ENCODE data around the gene C12orf76.
"Not testable (repeated sequence)": the region's sequence is repeated elsewhere in the genome, so short reads cannot be mapped to it uniquely, and the experiment has no call there.

C12orf76 gene

DNA sequence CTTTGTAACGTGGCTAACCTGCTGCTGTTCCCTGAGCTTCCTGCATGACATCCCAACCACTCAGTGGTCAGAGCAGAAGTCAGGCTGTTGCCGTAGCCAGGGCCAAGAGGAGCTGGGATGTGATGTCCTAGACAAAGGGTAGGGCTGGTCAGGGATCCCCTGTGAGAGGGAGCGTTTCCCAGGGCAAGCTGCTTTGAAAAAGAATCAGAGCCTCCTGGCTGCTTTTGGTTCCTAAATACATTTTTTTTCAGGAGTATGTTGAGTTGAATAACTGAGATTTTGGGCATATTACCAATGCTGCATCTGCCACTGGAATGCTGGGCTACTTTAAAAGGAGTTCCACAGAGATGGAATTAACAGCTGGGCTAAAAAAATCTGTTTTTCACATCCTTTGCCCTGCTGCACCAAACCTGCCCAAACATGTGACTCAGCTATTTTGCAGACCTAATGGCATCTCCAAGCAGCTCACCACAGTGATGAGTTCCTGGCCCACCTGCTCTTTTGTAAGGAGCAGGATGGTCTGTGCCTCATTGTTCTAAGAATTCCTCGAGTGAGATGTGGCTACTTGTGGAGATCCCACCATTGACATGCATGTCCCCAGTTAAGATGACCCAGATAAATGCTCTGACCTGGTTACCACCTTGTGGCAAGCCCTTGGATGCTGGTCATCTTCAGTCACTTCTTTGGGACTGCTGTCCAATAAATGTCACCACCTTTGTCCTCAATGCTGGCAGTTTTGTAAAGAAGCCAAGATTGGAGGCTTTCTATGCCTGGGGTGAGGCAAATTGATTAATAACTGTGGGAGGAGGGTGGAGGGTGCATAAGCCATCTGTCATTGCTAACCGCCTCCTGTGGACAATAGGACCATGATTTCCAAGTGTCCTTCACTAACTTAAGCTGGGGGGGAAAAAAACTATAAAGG is 25.0 kb downstream of the C12orf76 start:
- DNase-seq, result no peak

DNA sequence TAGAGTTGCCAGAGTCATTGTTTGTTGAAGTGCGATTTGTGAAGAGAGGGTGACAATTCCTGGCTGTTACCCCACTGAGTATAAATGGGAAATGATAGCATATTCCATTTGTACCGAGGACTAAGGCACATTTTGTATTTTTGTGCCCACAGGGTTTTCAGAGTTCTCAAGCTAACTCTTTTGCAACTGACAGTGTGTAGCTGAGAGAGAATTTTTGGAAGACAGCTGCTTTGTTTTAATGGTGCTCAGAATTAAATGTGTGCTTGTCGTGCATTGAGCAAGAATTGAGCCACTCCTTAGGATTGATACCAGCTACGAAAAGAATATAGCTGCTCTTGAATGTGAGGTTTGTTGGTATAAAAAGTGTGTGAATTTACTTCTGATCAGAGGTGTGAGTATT is 27.4 kb downstream of the C12orf76 start:
- peak in 1 of 56 donors; percentile 30 for DNase-seq

DNA sequence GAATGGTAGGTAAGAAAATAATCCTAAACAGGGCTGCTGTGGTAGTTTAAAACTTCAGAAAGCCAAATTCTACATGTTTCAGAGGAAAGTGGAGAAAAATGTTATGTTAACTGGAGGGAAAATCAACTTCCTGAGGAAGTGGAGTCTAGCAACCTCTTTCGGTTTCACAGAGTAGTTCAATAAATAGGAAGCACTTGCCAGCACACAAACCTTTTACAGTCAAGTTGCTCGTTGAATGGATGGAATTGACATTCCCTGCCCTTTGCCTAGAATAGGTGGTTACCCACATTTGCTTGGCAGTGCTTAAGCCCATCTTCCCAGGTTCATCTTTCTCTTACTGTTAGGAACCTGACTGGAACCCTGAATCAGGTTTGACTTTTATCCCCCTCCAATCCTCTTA is 33.2 kb downstream of the C12orf76 start:
- DNase-seq, result no peak

DNA sequence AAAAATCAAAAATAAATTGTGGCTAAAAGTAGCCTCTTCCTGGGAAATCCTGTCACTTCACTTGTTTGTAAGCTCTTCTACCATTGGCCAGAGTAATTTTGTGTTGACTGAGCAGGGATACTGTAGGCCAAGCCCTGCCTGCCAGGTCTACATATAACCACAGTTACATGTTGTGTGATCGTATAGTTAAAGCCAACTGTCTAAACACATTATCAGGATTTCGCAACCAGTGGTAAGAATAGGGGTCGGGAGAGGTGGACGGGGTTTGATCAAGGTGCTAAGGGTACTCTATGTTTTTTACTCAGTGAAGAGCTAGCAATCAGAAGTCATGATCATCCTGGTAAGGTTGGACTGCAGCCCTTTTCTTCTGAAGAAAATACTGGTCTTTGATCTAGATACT is 35.7 kb downstream of the C12orf76 start:
- no peak for DNase-seq

DNA sequence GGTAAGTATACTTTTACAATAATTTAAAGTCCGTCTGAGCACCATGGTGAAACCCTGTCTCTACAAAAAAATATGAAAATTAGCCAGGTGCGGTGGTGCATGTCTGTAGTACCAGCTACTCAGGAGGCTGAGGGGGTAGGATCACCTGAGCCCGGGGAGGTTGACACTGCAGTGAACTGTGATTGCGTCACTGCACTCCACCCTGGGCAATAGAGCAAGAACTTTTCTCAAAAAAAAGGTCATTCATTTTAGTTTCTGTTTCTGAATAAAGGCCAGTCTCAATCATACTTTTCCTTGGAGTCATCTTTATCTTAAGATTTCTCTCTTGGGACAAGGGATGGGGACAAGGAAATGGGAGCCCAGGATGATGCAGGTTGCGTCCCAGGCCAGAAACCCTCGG is 36.2 kb downstream of the C12orf76 start:
- DNase-seq, result peak in 1 of 56 donors; percentile 16

DNA sequence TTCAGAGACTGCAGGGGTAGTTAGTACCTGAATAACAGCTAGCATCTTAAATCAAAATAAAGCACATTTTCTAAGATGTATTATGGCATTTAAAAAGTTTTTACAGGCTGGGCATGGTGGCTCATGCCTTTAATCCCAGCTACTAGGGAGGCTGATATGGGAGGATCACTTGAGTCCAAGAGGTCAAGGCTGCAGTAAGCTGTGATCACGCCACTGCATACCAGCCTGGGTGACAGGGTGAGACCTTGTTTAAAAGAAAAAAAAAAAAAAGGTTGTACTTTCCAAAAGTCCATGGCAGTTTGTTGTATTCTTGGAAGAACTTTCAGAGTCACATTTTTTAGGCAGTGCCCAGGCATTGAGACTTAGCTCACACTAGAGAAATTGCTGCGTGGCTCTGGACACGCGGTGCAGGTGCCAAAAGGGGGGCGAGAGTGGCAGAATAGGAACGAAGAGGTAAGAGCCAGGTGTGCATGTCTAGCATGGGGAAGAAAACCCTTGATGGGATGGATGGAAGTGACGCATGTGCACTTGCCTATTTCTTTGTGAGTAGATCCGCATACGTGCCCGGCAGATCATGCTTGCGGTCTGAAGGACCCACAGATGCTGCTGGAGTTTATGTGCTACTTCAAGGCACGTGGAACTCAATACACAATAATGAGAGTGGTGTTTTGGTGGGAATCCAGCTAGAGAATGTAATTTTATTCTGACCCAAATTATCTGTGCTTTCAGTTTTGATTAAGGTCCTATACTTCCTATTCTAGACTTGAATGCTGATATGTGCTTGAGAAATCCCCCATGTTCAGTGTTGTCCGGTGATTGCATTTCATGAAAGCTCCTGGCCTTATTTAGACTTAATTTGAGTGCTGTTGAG is 37.2 kb downstream of the C12orf76 start:
- no peak for DNase-seq

DNA sequence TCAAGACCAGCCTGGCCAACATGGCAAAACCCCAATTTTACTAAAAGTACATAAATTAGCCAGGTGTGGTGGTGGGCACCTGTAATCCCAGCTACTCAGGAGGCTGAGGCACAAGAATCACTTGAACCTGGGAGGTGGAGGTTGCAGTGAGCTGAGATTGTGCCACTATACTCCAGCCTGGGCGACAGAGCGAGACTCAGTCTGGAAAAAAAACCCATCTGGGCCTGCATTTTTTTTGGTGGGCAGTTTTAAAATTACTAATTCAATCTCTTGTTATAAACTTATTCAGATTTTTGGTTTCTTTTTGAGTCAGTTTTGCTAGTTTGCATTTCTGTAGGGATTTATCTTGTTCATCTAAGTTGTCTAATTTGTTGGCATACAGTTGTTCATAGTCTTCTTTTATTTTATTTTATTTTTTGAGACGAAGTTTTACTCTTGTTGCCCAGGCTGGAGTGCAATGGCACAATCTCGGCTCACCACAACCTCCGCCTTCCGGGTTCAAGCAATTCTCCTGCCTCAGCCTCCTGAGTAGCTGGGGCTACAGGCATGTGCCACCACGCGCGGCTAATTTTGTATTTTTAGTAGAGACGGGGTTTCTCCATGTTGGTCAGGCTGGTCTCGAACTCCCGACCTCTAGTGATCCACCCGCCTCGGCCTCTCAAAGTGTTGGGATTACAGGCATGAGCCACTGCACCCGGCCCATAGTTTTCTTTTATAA is 39.5 kb downstream of the C12orf76 start:
- not testable (repeated sequence) for DNase-seq

DNA sequence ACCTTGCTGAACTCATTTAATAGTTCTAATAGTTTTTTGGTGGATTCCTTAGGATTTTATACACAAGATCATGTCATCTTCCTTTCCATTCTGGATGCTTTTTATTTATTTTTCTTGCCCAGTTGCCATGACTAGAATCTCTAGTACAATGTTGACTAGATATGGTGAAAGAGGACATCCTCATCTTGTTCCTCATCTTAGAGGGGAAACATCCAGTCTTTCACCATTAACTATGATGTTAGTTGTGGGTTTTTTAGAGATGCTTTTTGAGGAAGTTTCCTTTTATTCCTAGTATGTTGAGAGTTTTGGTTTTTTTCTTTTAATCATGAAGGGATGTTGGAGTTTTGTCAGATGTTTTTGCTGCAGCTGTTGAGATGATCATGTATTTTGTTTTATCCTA is 40.4 kb downstream of the C12orf76 start:
- no peak for DNase-seq

DNA sequence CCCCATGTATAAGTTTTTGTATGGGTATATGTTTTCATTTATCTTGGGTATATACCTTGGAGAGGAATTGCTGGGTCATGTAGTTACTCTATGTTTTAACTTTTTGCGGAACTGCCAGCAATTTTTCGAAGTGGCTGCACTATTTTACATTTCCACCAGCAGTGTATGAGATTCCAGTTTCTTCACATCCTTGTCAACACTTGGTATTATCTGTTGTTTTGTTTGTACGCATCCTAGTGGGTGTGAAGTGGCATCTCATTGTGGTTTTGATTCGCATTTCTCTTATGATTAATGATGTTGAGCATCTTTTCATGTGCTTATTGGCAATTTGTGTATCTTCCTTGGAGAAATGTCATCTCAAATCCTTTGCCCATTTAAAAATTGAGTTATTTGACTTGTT is 42.2 kb downstream of the C12orf76 start:
- DNase-seq, result no peak

DNA sequence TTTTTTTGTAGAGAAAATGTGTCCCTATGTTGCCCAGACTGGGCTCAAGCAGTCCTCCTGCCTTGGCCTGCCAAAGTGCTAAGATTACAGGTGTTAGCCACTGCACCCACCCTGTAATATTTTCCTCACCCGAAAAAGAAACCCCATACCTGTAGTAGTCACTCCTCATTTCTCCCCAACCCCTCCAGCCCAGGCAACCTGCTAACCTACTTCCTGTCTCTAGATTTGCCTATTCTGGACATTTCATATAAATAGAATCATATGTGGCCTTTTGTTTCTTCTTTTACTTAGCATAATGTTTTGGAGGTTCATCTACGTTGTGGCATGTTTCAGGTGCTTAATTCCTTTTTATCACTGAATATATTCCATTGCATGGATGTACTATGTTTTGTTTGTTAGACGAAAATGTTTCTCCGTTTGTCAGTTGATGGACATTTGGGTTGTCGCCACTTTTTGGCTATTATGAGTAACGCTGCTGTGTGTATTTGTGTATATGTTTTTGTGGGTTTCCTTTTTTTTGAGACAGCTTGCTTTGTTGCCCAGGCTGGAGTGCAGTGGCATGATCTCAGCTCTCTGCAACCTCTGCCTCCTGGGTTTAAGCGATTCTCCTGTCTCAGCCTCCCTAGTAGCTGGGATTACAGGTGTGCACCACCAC is 42.9 kb downstream of the C12orf76 start:
- no peak for DNase-seq

DNA sequence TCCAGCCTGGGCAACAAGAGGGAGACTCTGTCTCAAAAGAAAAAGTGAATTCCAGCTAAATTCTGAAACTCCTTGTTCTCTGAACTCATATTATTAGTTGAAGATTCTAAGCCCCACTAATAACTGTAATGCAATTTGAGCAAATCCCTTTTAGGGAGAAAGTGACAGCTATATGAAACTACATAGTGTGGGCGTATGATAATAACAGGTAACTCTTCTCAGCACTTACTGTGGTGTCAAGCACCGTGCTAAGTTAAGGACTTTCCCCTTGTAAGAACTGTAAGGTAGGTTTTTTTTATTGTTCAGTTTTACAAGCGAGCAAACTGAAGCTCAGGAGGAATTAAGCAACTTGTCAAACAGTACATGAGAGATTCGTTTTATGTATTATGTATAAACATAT is 43.7 kb downstream of the C12orf76 start:
- peak in 4 of 56 donors; percentile 12 to 34 (median 22) for DNase-seq

DNA sequence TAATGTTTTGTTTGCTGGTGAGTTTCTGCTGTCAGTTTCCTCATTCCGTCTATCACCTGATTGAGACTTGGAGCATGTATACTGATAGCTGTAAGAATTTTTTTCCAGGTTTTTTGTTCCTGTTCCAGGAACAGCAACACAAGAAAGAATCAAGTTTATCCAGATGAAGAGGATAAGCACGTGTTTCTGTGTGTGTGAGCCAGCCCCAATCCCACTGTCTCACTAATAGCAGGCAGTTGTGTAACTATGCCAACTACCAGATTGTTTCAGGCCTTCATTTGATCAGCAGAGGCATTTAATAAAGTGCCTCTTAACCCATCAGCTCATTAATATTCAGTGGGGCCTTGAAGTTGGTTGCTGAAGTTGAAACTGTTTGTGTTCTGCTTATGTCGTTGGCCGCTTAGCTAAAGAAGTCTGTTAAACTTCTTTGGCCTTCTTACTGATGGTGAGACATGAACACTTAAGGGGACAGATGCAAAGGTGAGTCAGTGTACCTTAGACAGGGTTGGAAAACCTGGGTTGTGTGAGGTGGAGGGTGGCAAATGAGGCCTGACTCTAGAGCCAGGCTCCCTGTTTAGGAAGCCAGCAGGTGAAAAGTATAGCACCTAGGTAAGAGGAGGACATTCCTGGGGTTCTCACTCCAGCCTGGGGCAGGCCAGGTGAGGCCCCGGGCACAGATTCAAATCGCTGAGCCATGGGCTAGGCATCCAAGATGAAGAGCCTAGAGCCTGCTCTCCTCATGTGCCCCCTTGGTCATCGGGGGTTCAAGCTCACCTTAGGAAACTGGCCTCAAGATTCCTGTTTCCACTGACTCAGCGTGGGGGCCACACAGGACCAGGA is 45.4 kb downstream of the C12orf76 start:
- peak in 3 of 56 donors; percentile 8 to 20 (median 18) for DNase-seq

DNA sequence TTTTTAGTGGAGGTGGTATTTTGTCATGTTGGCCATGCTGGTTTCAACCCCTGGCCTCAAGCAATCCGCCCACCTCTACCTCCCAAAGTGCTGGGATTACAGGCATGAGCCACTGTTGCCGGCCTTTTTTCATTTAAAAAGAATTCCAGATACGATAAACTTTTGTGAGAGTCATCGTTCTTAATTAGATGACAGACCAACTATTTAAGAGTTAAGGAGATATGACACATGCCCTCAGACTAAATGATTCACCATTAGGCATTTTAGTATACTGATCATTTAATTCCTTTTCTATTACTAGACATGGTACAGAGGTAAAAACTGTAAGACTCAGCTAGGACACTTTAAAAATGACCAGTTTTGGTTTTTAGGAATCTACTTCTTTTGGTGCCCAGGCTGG is 46.7 kb downstream of the C12orf76 start:
- DNase-seq, result no peak

DNA sequence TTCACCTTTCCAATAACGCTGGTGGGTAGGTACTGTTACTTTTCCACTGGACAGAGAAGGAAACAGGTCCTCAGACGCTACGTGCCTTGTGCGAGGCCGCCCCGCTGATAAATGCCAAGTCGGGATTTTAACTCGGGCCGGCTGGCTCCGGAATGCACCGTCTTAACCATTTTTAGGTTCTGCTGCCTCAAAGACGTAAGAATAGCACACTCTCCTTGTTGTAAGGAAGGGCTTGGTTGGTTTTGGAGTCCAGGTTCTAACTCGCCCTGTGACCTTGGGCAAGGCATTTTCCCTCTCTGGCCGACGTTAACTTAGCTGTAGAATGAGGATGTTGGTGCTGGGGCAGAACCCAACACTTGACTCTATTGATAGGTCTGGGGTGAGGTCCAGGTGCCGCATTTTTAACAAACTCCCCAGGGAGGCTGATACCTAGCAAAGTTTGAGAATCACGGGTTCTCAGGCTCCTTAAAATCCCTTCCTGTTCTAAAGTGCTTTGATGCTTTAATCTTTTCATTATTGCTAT is 48.3 kb downstream of the C12orf76 start:
- DNase-seq, result peak in 10 of 56 donors; percentile 5 to 32 (median 16)

DNA sequence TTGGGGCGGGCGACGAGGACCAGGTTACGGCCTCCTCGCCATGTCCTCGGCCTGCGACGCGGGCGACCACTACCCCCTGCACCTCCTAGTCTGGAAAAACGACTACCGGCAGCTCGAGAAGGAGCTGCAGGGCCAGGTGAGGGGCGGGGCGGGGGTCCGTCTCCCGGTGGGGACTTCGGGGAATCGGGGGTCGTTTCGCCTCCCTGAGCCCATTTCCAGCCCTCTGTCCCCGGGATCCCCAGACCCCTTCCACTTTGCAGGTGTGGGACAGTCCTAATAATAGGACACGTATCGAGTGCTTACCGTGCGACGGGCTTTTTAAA is 48.7 kb downstream of the C12orf76 start:
- DNase-seq, result peak in 2 of 56 donors; percentile 43 to 47

DNA sequence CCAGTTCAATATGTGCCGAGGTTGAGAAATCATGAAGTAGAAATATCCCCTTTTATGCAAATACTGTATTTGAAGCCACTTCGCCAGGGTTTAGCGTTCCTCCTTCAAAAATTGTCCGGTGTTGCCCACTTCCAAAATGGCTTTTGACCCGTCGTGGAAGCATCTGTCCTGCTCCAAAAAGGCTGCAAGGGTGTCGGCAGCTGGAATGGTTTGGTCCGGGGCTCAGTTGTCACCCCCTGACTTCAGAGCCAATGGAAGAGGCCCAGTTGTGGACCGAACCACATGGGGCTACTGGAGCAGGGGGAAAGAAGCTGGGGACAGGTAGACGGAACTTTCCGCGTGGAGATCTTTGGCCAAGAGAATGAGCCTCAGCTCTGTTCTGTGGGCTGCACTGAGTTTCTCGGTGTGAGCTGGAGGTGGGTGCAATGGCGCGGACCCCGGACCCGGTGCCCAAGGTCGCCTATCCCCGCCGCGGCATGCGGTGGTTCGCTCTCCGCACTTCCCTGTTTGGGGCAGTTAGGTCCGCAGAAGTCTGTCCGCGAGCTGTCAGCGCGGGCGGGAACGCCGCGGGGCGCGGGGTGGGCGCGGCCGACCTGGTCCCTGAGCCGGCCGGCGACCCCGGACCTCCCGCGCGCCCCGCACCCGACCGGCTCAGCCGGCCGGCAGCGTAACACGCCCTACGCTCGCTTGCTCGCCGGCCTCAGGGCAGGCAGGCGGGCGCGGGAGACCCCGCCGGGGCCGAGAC is 49.2 kb downstream of the C12orf76 start, which contains the start of gene ANKRD13A:
Gene ANKRD13A, plus strand, starts transcription at position 527 of the 745 bp plus-strand sequence. CDS start 259 bp downstream, outside the sequence.
- DNase-seq, result peak; percentile 41 to 96 (median 86)

DNA sequence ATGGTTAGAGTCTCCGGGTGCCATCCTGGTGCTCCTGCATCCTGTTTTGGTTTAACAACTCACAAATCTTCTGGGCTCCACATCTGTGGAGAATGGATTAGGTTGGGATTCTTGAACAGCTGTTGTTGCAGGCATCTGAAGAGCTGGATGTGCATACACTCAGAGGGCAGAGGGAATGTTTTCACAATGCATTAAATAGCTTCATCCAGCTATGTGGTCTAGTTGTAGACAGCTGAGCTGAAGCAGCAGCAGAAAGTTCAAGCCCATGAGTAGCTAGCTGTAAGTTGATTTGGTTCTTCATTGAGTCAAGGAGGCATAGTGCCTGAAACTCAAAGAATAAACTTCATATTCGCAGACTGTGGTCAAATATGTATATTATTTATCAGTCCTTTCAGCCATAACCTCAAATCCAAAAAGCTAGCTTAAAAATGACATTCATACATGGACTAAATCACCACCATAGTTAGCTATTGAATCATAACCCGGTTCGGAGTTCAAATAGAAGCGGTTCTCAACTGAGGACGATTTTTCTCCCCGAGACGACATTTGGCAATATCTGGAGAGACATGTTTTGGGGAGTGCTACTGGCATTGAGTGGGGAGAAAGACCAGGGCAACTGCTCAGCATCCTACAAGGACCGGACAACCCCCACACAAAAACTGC is 50.0 kb downstream of the C12orf76 start:
- DNase-seq, result no peak

DNA sequence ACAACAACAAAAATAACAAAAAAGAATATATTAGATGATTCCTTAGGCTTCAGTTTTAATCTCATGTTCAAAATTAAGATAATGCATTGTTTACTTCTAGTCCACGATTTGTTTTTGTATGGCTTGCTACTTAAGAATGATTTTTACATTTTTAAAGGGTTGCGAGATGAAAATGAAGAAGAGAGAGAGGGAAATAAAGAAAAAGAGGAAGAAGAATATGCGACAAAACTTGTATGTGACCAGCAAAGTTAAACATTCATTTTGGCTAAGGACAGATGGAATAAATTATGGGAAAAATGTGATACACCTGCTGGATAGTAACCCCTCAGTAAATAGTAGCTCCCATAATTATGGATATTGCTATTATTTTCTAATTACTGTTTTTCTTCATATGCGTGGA is 50.9 kb downstream of the C12orf76 start:
- no peak for DNase-seq

All from nucleus accumbens (tissue), 56 donors.